GM19372 (cell line): ENCODE data around the gene ARHGAP23.
"Not testable (repeated sequence)": the region's sequence is repeated elsewhere in the genome, so short reads cannot be mapped to it uniquely, and the experiment has no call there.

ENCODE experiments used
- ATAC-seq: cut with Tn5 transposase; IDR thresholded peaks from one replicate; pipeline ENCODE4 v1.9.1; 2021; ENCODE audit warnings: mild to moderate bottlenecking, low read depth, moderate library complexity; ENCODE audit not compliant: unreplicated experiment

ARHGAP23 gene

GRCh38 chr17:38510421-38511149, 82.3 kb downstream of the ARHGAP23 start:
- no peak for ATAC-seq

GRCh38 chr17:38511150-38512108, 83.2 kb downstream of the ARHGAP23 start:
- ATAC-seq = no peak

- ATAC-seq = no peak
These were observed 84.3 kb downstream of the ARHGAP23 start for GRCh38 chr17:38512473-38513058.

GRCh38 chr17:38526526-38526925, 98.3 kb downstream of the ARHGAP23 start:
- ATAC-seq = not testable (repeated sequence)

- ATAC-seq = not testable (repeated sequence)
These were observed 99.9 kb downstream of the ARHGAP23 start for GRCh38 chr17:38528141-38528540.

GRCh38 chr17:38530856-38531255, 102.6 kb downstream of the ARHGAP23 start:
- not testable (repeated sequence) for ATAC-seq

GRCh38 chr17:38531761-38532160, 103.5 kb downstream of the ARHGAP23 start:
- not testable (repeated sequence) for ATAC-seq

- ATAC-seq = no peak
These were observed 104.2 kb downstream of the ARHGAP23 start for GRCh38 chr17:38532451-38532850.

GRCh38 chr17:38533241-38533640, 105.0 kb downstream of the ARHGAP23 start:
- ATAC-seq = no peak

GRCh38 chr17:38533866-38534497, 105.7 kb downstream of the ARHGAP23 start:
- no peak for ATAC-seq

GRCh38 chr17:38534498-38534885, 106.2 kb downstream of the ARHGAP23 start:
- ATAC-seq = no peak

GRCh38 chr17:38535886-38536285, 107.6 kb downstream of the ARHGAP23 start:
- no peak for ATAC-seq

- ATAC-seq = no peak
These were observed 108.4 kb downstream of the ARHGAP23 start for GRCh38 chr17:38536661-38537060.

GRCh38 chr17:38538906-38539305, 110.6 kb downstream of the ARHGAP23 start:
- no peak for ATAC-seq

GRCh38 chr17:38539386-38539785, 111.1 kb downstream of the ARHGAP23 start:
- ATAC-seq = no peak

GRCh38 chr17:38540514-38541045, 112.3 kb downstream of the ARHGAP23 start:
- ATAC-seq = no peak

- no peak for ATAC-seq
These were observed 113.0 kb downstream of the ARHGAP23 start for GRCh38 chr17:38541281-38541680.

GRCh38 chr17:38542286-38542685, 114.0 kb downstream of the ARHGAP23 start:
- no peak for ATAC-seq

GRCh38 chr17:38543403-38544174, 115.3 kb downstream of the ARHGAP23 start:
- ATAC-seq = no peak
